ENCODE measurements around the gene ARID1B. TPM values are rescaled to one million over a fixed set of nuclear protein-coding genes. Genes with fewer than 3 reads are reported as not detected.

The ARID1B gene
- total RNA-seq, 5 donors from 2014 or later (not counting 1 experiment from before 2014, with no cell fraction given) = 103 to 161 (median 108) TPM

DNA sequence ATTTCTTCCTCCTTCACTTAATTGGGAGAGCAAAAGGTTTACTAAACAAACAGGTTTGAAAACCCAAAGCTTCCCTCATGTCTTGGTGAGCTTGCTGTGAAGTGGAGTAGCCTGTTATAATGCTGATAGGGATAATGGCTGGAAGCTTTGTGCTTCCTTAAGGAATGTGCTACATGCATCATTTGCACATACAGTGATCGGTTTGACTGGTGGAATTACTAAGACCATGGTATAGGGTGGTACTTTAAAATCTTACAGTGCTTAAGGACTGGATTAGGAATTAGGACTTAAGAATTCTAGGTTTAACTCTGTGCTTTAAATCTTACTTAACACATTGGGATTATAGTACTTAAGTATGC lies 75.7 kb downstream of the ARID1B start:
- Mint-ChIP-seq H3K4me1 (peaks cover 96 to 97% (median 97%) of the 10 kb centered on the region in 3 donors), H3K36me3 (peaks cover under 1% of the 10 kb centered on the region), H3K27ac (no peak overlapping the region), H3K9me3 (no peaks in the 10 kb centered on the region), H3K27me3 (no peaks in the 10 kb centered on the region), H3K4me3 (no peak overlapping the region)
- POLR2A ChIA-PET = interaction anchor here in 1 of 2 donors (0.7 to 0.8 kb wide), 2 partner anchors 10 to 64 kb away, joined by 3 to 4 read pairs; no protein-coding TSS in a partner anchor
- DNase-seq (no peak), ATAC-seq (replicated peaks in 1 of 4) (no peak)
- H3K36me3 ChIP-seq (ENCODE audit: control insufficient read depth in 2 of 2, extremely low read depth in 1 of 2, insufficient read depth in 1 of 2, low read length in 1 of 2) = no peaks in the 10 kb centered on the region
- CTCF ChIA-PET = interaction anchor here (0.7 to 1.2 kb wide), 4 partner anchors 12 to 70 kb away, joined by 3 to 5 read pairs (median 3); no protein-coding TSS in a partner anchor
- no peak overlapping the region for H3K4me3 ChIP-seq (ENCODE audit: control insufficient read depth in 1 of 2, extremely low read depth in 1 of 2, low read length in 1 of 2)
- no peaks in the 10 kb centered on the region for H3K9me3 ChIP-seq
- WGBS (ENCODE audit: insufficient coverage) = 100% methylated on average over 1 of the region's 1 CpG
- peaks cover 29 to 30% of the 10 kb centered on the region in 2 experiments for H3K4me1 ChIP-seq (ENCODE audit: control insufficient read depth in 1 of 2, extremely low read depth in 1 of 2, insufficient read depth in 2 of 2, low read length in 2 of 2)
- no peaks in the 10 kb centered on the region for H3K27me3 ChIP-seq (replicated peaks in 1 of 2; ENCODE audit: control insufficient read depth in 2 of 2, extremely low read depth in 1 of 2, insufficient read depth in 2 of 2, low read length in 1 of 2)
- no peak overlapping the region for H3K27ac ChIP-seq (ENCODE audit: low read length)

DNA sequence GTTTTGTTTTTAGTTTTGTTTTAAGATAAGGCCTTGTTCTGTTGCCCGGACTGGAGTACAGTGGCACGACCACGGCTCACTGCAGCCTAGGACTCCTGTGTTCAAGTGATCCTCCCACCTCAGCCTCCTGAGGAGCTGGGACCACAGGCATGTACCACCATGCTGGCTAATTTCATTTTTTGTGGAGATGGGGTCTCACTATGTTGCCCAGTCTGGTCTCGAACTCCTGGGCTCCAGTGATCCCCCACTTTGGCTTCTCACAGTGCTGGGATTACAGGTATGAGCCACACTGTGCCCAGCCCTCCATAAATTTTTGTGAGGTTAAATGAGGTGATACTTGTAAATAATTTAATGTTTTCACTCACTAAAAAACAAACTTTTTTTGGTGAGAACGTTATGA lies 76.6 kb downstream of the ARID1B start:
- no peak overlapping the region for H3K4me3 ChIP-seq (ENCODE audit: control insufficient read depth in 1 of 2, extremely low read depth in 1 of 2, low read length in 1 of 2)
- H3K27me3 ChIP-seq (replicated peaks in 1 of 2; ENCODE audit: control insufficient read depth in 2 of 2, extremely low read depth in 1 of 2, insufficient read depth in 2 of 2, low read length in 1 of 2) = no peaks in the 10 kb centered on the region
- Mint-ChIP-seq H3K4me3 (no peak overlapping the region), H3K27me3 (no peaks in the 10 kb centered on the region), H3K4me1 (peaks cover 93 to 97% (median 94%) of the 10 kb centered on the region in 3 donors), H3K27ac (no peak overlapping the region), H3K36me3 (peaks cover 3% of the 10 kb centered on the region), H3K9me3 (no peaks in the 10 kb centered on the region)
- no CpG with 5 or more reads among the region's 5 CpGs for WGBS (ENCODE audit: insufficient coverage)
- H3K9me3 ChIP-seq = no peaks in the 10 kb centered on the region
- peaks cover 29 to 30% of the 10 kb centered on the region in 2 experiments for H3K4me1 ChIP-seq (ENCODE audit: control insufficient read depth in 1 of 2, extremely low read depth in 1 of 2, insufficient read depth in 2 of 2, low read length in 2 of 2)
- CTCF ChIA-PET = interaction anchor here (1.0 to 1.1 kb wide), 2 partner anchors 24 to 30 kb away, joined by 3 read pairs; no protein-coding TSS in a partner anchor
- ATAC-seq (replicated peaks in 1 of 4) (no peak), DNase-seq (no peak)
- no peaks in the 10 kb centered on the region for H3K36me3 ChIP-seq (ENCODE audit: control insufficient read depth in 2 of 2, extremely low read depth in 1 of 2, insufficient read depth in 1 of 2, low read length in 1 of 2)
- no peak overlapping the region for H3K27ac ChIP-seq (ENCODE audit: low read length)
- POLR2A ChIA-PET = no interaction called here

DNA sequence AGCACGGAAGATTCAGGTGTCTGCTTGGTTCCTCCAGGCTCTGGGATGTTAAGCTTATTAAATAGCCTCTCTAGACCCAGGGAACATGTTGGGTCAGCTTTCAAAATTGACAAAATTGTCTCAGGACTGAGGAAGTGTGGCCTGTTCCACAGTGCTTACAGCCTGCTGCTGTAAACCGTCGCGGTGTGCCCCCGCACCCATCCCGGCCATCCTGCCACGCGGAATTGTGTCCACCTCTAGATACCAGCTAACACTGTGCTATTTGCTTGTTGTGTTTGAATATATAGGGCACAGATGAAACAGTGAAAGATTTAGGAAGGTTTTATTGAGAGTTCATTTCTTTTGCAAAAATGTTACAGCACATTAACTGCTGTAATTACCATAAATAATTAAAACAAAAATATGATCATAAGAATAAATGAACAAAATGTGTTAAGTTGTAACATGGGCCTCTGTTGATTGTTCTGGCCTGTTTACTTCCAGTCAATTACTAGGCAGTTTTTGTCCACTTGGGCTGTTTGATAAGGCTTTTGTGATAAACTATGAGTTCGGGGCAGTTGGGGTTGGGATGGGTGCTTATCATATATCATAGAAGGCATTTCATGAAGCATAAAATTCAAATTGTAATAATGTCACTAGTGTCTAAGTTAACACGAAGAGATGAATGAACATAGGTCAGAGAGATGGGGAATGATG lies 77.4 kb downstream of the ARID1B start:
- CTCF ChIA-PET = interaction anchor here in 1 of 2 donors (1.1 kb wide), 1 partner anchor 31 kb away, joined by 3 read pairs; no protein-coding TSS in a partner anchor
- POLR2A ChIA-PET = no interaction called here
- H3K4me1 ChIP-seq (ENCODE audit: control insufficient read depth in 1 of 2, extremely low read depth in 1 of 2, insufficient read depth in 2 of 2, low read length in 2 of 2) = peaks cover 29 to 33% of the 10 kb centered on the region in 2 experiments

DNA sequence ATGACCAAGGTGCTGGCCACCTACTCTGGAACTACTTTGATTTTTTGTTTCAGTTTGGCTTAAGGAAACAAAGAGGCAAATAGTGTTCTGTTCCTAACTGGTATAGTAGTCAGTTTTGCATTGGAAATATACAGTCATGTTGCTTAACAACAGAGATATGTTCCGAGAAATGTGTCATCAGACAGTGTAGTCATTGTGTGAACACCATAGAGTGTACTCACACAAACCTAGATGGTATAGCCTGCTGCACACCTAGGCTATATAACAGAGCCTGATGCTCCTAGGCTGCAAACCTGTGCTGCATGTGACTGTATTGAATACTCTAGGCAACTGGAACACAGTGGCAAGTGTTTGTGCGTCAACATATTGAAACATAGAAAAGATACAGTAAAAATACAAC lies 80.4 kb downstream of the ARID1B start:
- no peak overlapping the region for H3K4me3 Mint-ChIP-seq
- H3K36me3 Mint-ChIP-seq = peaks cover 3% of the 10 kb centered on the region
- H3K27ac Mint-ChIP-seq = no peak overlapping the region
- ChIA-PET POLR2A (no interaction called here), CTCF (no interaction called here)
- no peaks in the 10 kb centered on the region for H3K36me3 ChIP-seq (ENCODE audit: control insufficient read depth in 2 of 2, extremely low read depth in 1 of 2, insufficient read depth in 1 of 2, low read length in 1 of 2)
- peaks cover 21 to 41% of the 10 kb centered on the region in 2 experiments for H3K4me1 ChIP-seq (ENCODE audit: control insufficient read depth in 1 of 2, extremely low read depth in 1 of 2, insufficient read depth in 2 of 2, low read length in 2 of 2)
- H3K4me3 ChIP-seq (ENCODE audit: control insufficient read depth in 1 of 2, extremely low read depth in 1 of 2, low read length in 1 of 2) = no peak overlapping the region
- no peaks in the 10 kb centered on the region for H3K9me3 Mint-ChIP-seq
- 83% methylated on average over 1 of the region's 2 CpGs for WGBS (ENCODE audit: insufficient coverage)
- no peaks in the 10 kb centered on the region for H3K27me3 ChIP-seq (replicated peaks in 1 of 2; ENCODE audit: control insufficient read depth in 2 of 2, extremely low read depth in 1 of 2, insufficient read depth in 2 of 2, low read length in 1 of 2)
- ATAC-seq (replicated peaks in 1 of 4) = no peak
- H3K9me3 ChIP-seq = no peaks in the 10 kb centered on the region
- H3K4me1 Mint-ChIP-seq = peaks cover 81 to 90% (median 90%) of the 10 kb centered on the region in 3 donors
- H3K27ac ChIP-seq (ENCODE audit: low read length) = no peak overlapping the region
- H3K27me3 Mint-ChIP-seq = no peaks in the 10 kb centered on the region
- no peak for DNase-seq

More for the DNA sequence above, 77.4 kb downstream of the ARID1B start:
- Mint-ChIP-seq H3K27ac (no peak overlapping the region), H3K9me3 (no peaks in the 10 kb centered on the region), H3K27me3 (no peaks in the 10 kb centered on the region), H3K4me1 (peaks cover 86 to 95% (median 93%) of the 10 kb centered on the region in 3 donors), H3K36me3 (peaks cover 3% of the 10 kb centered on the region), H3K4me3 (no peak overlapping the region)
- Histone ChIP-seq H3K36me3 (ENCODE audit: control insufficient read depth in 2 of 2, extremely low read depth in 1 of 2, insufficient read depth in 1 of 2, low read length in 1 of 2) (no peaks in the 10 kb centered on the region), H3K27me3 (replicated peaks in 1 of 2; ENCODE audit: control insufficient read depth in 2 of 2, extremely low read depth in 1 of 2, insufficient read depth in 2 of 2, low read length in 1 of 2) (no peaks in the 10 kb centered on the region), H3K9me3 (no peaks in the 10 kb centered on the region), H3K27ac (ENCODE audit: low read length) (no peak overlapping the region), H3K4me3 (ENCODE audit: control insufficient read depth in 1 of 2, extremely low read depth in 1 of 2, low read length in 1 of 2) (no peak overlapping the region)
- no peak for DNase-seq
- no CpG with 5 or more reads among the region's 10 CpGs for WGBS (ENCODE audit: insufficient coverage)
- ATAC-seq (replicated peaks in 1 of 4) = no peak

DNA sequence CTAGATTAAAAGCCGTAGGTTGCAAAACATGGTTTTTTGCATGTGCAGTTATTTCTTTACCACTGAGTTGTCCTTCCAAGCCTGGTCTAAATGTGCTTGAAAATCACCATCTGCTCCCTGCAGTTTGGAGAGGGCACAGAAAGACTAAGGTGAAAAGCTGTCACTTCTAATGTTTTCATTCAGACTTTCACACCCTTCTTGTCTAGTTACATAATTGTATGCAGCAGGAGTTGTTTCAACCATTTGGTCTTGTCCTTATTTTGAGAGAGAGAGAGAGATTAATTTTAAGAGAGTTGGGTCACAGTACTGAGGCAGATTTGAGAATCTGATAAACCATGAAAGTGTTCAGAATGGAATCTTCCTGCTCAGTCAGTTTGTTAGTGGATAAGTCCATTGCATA lies 82.5 kb downstream of the ARID1B start:
- Mint-ChIP-seq H3K36me3 (peaks cover 7% of the 10 kb centered on the region), H3K9me3 (no peaks in the 10 kb centered on the region), H3K4me3 (no peak overlapping the region), H3K27ac (peak overlapping the region; percentile 68 to 70), H3K4me1 (peaks cover 76 to 90% (median 90%) of the 10 kb centered on the region in 3 donors), H3K27me3 (no peaks in the 10 kb centered on the region)
- Histone ChIP-seq H3K4me3 (ENCODE audit: control insufficient read depth in 1 of 2, extremely low read depth in 1 of 2, low read length in 1 of 2) (no peak overlapping the region), H3K36me3 (ENCODE audit: control insufficient read depth in 2 of 2, extremely low read depth in 1 of 2, insufficient read depth in 1 of 2, low read length in 1 of 2) (no peaks in the 10 kb centered on the region), H3K27ac (ENCODE audit: low read length) (no peak overlapping the region), H3K27me3 (replicated peaks in 1 of 2; ENCODE audit: control insufficient read depth in 2 of 2, extremely low read depth in 1 of 2, insufficient read depth in 2 of 2, low read length in 1 of 2) (no peaks in the 10 kb centered on the region), H3K9me3 (no peaks in the 10 kb centered on the region), H3K4me1 (ENCODE audit: control insufficient read depth in 1 of 2, extremely low read depth in 1 of 2, insufficient read depth in 2 of 2, low read length in 2 of 2) (peaks cover 18 to 35% of the 10 kb centered on the region in 2 experiments)
- POLR2A ChIA-PET = interaction anchor here in 1 of 2 donors (0.6 kb wide), 1 partner anchor 75 kb away, joined by 3 read pairs; no protein-coding TSS in a partner anchor
- no CpG with 5 or more reads among the region's 1 CpG for WGBS (ENCODE audit: insufficient coverage)
- no peak for ATAC-seq (replicated peaks in 1 of 4)
- CTCF ChIA-PET = no interaction called here
- no peak for DNase-seq

DNA sequence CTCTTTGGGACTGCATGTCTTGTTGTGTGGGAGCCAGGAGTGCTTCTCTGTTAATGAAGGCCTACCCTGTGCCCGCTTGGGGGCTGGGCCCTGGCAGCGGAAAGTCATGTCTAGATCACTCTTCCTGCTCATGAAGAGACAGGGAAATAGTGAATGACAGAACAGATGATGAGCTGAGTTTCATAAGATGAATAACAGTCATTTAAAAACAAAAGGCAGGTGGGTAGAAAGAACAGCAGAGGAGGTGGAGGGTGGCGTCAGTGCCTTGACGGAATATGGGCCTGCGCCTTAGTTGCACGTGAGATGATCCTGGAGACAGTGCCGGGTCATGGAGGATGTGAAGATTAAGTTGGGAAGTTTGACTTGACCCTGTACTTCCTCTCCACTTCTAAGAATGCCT lies 85.5 kb downstream of the ARID1B start:
- CTCF ChIA-PET = no interaction called here

More for the DNA sequence above, 85.5 kb downstream of the ARID1B start:
- peaks cover 7% of the 10 kb centered on the region for H3K36me3 Mint-ChIP-seq
- POLR2A ChIA-PET = interaction anchor here in 1 of 2 donors (0.6 kb wide), 1 partner anchor 10 kb away, joined by 3 read pairs; no protein-coding TSS in a partner anchor
- H3K9me3 ChIP-seq = no peaks in the 10 kb centered on the region
- DNase-seq (no peak), ATAC-seq (replicated peaks in 1 of 4) (peak in 1 of 4 experiments; percentile 28)
- peaks cover 10 to 32% of the 10 kb centered on the region in 2 experiments for H3K4me1 ChIP-seq (ENCODE audit: control insufficient read depth in 1 of 2, extremely low read depth in 1 of 2, insufficient read depth in 2 of 2, low read length in 2 of 2)
- no peak overlapping the region for H3K27ac ChIP-seq (ENCODE audit: low read length)
- peaks cover 73 to 91% (median 91%) of the 10 kb centered on the region in 3 donors for H3K4me1 Mint-ChIP-seq
- H3K4me3 Mint-ChIP-seq = peak overlapping the region in 1 of 3 donors; percentile 10
- no peaks in the 10 kb centered on the region for H3K9me3 Mint-ChIP-seq
- no peaks in the 10 kb centered on the region for H3K27me3 ChIP-seq (replicated peaks in 1 of 2; ENCODE audit: control insufficient read depth in 2 of 2, extremely low read depth in 1 of 2, insufficient read depth in 2 of 2, low read length in 1 of 2)
- H3K4me3 ChIP-seq (ENCODE audit: control insufficient read depth in 1 of 2, extremely low read depth in 1 of 2, low read length in 1 of 2) = no peak overlapping the region
- 73% methylated on average over 2 of the region's 7 CpGs for WGBS (ENCODE audit: insufficient coverage)
- H3K27ac Mint-ChIP-seq = no peak overlapping the region
- no peaks in the 10 kb centered on the region for H3K27me3 Mint-ChIP-seq
- H3K36me3 ChIP-seq (ENCODE audit: control insufficient read depth in 2 of 2, extremely low read depth in 1 of 2, insufficient read depth in 1 of 2, low read length in 1 of 2) = no peaks in the 10 kb centered on the region

All from T-cell (primary cell).